Activated CD8-positive, alpha-beta memory T cell treated with anti-CD3 and anti-CD28 coated beads, Interleukin-2, amount 50 U/mL, for 24 hours (primary cell): Measurements from ENCODE around the gene ADCY6.

Source experiments
- DNase-seq: peaks from one replicate; pipeline ENCODE4 v3.0.0-alpha.2; 2020; ENCODE audit errors: extremely low read depth

The ADCY6 gene

DNA sequence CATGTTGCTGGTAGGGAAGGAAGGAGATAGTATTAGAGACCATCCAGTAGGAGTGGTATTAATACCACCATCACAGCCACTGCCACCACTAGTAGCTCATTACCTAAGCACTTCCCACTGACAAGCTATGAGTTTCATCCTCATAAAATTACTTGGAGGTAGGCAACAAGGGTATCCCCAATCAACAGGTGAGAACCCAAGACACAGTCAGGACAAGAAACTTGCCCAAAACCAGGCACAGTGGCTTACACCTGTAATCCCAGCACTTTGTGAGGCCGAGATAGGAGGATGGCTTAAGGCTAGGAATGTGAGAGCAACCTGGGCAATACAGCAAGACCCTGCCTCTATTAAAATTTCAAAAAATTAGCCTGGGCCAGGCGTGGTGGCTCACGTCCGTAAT, 5.5 kb downstream of the ADCY6 start:
- DNase-seq = no peak

DNA sequence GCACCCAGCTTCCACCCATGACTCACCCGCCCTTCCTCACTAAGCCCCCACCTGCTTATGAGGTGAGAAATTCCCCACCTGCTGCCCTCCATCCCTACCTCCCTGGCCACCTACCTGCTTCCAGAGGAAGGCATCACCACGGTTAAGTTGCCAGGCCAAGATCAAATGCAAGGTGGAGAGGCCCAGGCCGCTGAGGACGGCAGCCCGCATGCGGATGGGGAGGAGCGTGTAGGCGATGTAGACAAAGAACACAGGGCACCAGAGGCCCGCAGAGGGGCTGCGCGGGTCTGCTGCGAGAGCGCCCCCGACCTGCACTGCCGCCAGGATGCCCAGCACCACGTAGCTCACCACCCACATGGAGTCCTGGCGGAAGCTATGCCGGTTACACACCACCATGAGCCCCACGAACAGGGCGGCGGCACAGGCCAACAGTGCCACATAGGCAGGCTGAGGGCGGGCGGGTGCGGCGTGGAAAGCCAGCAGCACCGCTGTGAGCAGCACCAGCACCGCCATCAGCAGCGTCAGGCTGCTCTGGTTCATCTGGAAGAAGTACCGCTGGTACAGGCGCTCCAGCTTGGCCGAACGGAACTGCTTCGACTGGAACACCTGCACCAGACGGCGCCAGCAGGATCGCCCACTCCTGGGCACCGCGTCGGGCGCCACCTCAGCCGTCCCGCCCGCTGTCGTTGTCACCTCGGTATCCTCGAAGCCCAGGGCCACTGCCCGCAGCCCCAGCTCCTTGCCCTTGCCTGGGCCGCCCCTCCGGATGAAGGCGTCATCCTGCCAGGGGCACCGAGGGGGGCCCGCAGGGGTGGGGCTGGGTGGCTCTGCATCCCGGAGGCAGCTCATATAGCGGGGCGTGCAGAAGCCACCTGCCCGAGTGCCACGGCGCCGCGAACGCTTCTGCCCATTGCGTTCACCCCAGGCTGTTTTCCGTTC, 6.2 kb downstream of the ADCY6 start:
- no peak for DNase-seq

DNA sequence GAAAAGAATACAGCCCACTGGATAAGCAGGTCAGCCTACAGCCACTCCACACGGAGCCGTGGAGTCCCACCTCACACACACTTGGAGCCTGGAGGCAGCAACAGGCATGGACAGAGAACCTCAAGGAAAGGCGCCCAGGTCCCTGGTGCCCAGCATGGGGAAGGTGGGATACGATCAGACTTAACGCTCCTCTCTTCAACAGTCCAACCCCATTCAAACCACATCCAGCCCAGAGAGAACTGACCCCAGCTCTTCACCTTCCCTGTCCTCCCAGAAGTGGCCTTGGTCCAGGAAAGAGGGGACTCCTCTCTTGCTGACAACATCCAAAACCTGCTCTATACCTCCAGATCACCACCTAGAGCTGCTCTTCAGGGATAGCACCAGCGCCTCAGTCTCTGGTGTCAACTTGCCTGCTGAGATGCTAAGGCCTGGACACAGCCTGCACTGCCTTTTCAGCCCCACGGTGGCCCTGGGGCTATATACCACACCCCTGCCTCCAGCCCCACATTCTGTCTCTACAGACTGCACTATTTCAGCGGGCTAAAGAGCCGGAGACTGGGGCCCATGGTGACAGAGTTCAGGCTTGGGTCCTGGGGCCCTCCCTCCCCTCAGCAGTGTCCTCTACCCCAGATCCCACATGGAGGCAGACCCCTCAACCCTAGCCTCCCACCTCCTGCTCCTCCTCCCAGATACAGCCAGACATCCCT, 7.0 kb downstream of the ADCY6 start:
- DNase-seq = no peak

DNA sequence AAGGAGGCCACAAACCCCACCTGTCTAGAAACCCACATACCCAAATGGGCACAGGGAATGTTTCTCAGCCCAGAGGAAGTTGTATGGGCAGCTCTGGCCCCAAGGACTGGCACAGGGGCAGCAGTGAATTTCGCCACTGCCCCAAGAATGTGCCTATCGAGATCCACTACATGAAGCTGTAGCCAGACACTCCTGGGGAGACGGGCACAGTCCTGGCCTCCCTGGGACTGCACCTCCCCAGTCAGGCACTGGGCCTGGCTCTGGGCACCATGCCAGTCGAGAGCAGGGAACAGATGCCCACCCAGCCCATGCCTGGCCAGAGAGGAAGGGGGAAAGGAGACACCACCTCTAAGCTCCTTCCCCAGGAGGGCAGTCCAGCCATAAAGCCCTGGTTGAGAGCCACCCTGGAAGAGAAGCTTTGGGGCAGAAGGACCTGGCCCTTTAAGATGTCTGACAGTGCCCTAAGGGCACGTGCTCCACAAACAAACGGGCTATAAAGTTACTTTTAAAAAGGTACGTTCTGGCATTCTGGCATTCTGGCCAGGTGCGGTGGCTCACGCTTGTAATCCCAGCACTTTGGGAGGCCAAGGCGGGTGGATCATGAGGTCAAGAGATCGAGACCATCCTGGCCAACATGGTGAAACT, 8.4 kb downstream of the ADCY6 start:
- DNase-seq = no peak

DNA sequence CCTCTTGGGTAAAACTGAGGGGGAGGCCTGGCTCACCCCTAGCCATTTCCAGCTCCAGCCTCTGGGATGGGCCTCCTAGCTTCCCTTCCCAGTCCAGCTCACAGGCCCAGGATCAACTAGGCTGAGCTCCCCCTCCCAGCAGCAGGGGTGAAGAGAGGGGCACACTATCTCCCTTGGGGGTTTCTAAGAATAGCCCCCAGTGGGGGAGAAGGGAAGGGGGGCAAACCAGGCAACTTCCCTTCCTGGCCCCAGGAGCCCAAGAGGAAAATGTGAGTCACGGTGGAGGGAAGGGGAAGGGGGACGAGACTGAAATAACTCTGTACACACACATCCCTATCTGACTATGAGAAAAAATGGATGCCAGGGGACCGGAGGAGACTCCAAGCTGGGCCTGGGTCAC, 9.0 kb downstream of the ADCY6 start:
- no peak for DNase-seq

DNA sequence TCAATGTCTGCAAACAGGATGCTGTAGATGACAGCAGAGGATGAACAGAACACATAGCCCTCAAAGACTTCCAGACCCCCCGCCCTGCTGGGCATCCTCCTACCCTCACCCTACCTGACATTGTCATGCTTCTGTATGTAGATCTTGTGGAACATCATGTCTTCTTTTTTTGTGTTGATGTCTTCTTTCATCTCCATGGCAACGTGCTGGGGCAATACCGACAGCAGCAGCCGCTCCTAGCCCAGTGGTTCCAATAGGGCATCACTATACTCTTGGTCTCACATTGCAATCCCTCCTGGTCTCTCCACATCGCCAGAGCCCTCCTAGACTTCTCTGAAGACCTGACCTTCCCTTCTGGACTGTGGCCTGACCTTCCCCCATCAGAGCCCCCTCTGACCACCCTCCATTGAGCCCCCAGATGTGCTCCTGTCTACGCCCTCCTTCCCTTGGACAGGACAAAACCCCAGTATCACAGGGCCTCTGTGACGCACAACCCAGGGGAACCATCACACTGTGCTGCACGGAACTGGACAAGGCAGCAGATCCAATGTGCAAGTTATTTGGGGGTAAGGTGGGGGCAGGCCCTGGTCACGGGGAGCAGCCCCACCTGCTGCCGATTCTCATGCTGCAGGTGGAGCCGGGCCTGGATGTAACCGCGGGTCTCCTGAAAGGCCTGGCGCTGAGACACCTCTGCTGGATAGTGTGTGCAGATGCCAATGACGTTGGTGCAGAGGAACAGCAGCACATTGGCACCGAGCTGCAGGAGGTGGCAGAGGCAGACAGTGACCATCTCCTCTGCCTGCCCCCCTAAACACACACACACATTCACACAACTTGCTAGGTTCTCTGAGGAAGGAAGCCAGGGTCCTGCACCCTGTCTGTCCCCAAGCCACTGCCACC, 11.1 kb downstream of the ADCY6 start:
- no peak for DNase-seq

DNA sequence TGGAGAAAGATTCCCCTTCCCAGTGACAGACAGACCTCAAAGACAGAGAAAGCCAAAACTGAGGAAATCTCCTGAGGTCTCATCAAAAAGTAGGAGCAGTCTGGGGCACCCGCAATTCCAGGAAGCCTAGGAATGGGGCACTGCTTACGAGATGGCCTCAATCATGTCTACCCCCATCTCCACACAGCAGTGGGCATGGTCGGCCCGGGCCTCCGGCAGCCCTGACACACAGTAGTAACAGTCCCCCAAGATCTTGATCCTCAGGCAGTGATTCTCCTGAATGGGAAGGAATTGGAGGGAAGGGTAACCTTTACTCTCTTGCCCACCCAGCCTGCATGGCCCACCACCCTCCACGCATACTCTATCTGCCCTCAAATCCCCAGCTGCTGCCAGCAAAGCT, 11.9 kb downstream of the ADCY6 start:
- DNase-seq = no peak

DNA sequence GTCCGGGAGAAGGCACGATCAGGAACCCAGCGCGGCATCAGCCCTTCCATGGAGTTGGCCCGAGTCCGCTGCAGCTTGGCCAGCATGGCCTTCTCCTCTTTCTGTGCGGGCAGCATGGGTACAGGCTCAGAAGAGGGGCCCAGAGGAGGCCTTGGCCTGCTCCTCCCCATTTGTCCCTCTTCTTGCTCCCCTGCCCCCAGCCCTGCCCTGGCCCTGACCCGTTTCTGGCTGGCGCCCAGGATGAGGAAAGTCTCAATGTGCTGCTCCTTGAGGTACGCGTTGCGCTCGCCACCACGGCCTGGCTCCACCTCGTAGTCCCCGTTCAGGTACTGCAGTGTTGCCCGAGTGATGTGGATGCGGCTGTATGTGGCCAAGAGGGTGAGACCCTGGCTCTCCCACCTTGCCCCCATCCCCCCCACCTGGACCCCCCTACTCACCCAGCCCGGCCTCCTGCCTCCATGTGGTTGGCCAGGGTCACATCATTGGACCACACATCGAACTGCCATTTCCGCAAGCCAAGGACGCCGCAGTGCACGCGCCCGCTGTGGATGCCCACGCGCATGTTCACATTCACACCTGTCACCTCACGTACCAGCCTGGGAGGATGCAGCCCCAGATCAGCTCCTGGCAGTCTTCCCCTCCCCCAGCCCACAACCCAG, 12.8 kb downstream of the ADCY6 start:
- DNase-seq = no peak

DNA sequence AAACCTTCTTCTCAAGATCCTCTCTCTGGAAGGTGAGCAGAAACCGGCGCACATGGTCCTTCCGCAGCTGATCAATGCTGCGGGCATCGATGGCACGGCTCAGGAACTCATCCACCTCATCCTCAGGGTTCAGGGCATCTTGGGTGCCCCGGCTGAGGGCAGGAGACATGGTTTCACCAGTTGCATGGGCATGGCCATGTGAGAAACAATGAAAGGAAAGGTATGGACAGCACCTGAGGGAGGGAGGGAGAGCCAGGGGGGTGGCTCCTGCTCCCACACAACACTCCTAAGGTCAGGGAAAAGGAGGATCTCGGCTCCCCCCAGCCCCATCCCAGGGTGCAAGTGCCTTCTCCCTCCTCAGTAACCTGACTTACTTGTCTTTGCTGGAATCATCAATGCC, 13.6 kb downstream of the ADCY6 start:
- DNase-seq = no peak

DNA sequence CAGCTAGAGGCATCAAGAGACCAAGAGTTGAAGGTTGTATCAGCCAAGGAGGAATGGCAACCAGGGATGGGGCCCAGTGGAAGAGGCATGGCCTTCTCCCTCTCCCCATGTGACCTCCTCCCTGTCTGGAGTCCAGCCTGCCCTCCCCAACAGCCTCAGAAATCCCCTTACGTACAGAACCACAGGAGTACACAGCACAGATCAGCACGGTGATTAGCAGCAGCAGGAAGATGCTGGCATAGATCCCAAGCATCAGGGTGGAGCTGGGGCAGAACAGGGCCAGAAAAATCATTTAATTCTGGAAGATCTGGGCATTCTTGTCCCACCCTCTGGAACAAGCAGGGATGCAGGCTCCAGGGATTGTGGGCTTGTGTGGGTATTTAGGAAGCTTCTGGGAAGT, 14.4 kb downstream of the ADCY6 start:
- no peak for DNase-seq

DNA sequence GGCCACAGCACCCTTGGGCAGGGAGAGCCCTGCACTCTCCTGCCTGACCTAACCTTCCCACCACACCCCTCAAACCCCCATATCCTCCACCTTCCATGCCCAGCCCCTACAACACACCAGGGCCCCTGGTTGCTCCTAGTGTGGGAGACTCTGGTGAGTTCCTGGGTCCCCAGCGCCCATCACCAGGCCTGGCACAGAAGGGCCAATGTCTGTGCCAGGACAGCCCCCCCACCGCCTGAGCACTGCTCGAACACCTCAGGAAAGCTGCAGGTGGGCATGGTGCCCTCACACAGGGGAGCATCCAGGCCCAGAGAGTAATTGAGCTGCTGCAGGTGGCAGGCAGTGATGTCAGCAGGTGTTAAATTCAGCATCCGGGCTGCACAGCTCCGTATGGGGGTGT, 15.2 kb downstream of the ADCY6 start:
- DNase-seq = no peak

DNA sequence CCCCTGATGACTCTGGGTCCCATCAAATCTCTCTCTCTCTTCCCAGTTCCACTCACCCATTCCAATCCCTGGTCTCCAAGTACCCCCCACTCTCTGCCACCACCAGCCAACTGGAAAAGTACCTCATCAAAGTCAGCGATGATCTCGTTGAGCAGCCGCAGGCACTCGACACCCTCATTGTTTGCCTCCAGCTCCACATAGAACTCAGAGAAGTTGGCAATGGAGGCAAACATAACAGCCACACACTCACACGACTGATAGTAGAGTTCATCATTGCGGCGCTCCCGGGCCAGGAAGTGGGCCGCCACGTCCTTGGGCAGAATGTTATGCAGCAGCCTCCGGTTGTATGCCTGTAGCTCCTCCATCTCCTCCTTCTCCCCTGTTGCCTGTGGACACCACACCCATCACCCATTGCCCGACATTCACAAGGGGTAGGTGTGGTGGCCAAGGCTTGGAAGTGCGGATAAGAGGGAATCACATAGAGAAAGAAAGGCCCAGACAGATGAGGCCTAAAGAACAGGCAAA, 17.2 kb downstream of the ADCY6 start:
- DNase-seq = no peak

DNA sequence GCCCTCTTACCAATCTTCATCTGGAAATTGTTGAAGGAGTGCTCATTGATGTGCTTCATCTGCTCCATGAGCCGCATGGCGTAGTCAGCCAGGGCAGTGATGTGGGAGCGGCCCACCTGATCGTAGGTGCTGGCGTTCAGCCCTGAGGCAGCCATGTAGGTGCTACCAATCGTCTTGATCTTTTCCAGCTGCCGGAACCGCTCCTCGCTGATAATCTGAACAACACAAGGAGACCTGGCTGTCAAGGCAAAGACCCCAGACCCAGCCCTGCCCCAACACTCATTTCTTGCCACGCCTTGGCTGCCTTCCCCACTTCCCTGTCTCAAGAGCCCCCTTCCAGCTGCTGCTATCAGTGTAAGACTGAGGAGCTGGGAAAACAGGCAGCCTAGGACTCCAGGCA, 18.1 kb downstream of the ADCY6 start:
- no peak for DNase-seq

DNA sequence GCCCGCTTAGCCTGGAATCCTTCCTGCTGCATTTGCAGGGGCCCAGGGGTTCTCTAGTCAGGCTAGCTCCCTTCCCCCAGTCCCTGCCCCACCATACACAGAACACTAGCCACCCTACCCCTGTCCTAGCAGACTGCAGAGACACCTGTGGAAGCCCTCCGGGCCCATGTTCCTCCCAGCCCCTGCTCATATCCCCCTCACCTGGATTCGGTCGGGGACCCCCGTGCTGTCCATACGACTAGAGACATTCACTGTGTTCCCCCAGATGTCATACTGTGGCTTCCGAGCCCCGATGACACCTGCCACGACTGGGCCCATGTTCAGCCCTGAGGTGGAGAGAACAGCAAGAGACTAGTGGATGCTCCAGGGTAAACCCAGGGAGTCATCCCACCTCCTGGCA, 20.2 kb downstream of the ADCY6 start:
- no peak for DNase-seq

DNA sequence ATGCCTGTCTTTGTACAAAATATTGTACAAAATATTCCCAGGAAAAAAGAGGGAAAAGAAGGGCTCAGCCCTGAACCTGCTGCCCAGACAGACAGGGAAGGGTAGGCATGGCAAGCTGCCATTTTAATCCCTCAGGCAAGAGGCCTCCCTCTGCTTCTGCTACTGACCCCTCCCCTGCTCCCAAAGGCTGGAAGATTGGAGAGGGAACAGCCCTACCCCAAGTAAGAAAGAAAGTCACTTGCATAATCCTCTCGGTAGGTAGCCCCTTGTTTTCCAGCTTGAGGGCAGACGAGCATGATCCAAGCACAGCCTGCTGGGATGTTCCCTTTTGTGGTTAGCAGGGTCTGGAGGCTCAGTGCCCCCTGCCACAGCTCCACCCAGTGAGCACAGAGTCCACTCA, 20.7 kb downstream of the ADCY6 start:
- DNase-seq = no peak

DNA sequence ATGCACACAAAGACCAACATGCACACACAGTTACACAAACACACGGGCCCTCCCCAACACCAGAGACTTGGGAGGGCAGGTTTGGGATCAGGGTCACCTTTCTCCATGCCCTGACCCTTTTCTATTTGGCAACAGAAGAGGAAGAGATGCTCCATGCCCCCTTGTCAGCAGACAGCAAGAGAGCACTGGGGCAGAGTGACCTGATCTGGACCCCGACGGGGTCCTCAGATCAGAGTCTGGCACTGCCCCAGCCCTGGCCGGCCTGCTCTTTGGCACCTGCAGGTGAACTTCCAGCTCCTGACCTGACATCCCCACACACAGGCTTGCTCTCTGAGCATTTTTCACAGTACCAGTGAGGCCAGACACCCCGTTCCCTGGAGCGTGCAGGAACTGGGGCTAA, 21.4 kb downstream of the ADCY6 start:
- DNase-seq = no peak

DNA sequence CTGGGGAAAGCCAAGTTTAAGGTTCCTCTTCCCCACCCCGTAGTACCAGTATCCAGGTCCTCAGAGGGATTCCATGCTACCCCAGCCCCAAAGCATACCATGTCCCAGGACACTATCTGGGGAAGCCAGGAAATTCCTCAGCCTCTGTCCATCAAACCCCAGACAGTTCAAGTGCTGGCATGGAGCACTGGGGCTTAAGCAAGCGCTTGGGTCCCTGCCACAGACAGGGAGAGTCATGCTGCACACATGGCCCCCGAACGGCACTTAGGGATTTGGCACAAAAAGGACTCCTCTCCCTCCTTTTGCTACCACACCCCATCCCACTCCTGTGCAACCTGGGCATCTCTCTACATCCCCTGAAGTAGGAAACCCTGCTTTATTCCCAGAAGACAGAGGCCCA, 21.8 kb downstream of the ADCY6 start:
- no peak for DNase-seq

DNA sequence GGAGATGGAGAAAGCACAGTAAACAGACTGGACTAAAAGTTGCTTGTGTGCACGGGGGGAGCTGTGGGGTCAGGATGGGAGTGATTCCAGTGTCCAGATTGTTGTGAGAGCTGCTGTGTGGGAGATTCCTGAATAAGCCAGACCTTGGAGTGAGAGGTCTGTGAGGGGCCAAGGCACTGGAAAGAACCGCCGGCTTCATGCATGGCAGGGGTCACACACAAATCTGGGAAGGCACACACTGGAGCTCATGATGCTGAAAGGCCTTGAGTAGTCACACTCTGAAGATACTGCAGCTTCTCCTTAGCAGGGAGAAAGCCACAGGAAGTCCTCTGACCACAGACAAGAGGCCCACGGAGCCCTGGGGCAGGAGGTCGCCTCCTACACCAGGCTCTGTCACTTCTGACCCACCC, 23.1 kb downstream of the ADCY6 start:
- no peak for DNase-seq

DNA sequence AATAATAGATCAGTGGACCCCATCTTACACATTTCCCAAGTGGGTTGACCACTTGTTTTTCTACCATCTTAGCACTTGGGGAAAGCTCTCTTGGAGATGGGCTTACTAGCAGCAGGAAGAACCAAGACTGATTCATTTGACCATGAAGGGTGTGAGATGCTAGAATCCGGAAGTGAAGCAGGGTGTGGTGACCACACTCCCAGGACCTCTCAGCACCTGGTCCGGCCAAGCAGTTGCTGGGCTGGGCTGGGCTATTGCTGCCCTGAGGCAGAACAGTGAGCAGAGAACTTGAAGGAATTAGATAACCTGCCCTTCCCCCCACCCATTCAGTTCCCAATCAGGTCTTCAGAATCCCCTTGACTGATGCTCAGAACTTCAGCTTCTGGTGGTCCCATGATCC, 24.4 kb downstream of the ADCY6 start:
- no peak for DNase-seq

DNA sequence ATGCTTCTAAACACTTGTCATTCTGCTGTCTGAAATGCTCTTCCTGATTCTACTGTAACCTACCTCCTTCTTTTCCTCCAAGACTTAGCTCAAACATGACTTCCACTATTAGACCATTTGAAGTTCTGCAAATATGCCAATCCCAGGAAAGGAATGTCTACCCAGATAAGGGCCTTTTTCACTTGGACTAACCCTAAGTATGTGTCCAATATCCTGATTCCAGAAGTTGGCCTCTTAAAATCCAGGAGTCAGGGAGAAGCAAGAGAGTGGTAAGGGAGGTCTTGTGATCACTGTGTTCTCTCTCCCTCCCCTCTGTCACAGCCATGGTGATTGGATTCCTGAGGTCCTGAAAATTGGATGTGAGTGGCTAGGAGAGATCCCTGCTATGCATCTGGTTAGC, 30.2 kb downstream of the ADCY6 start:
- no peak for DNase-seq

DNA sequence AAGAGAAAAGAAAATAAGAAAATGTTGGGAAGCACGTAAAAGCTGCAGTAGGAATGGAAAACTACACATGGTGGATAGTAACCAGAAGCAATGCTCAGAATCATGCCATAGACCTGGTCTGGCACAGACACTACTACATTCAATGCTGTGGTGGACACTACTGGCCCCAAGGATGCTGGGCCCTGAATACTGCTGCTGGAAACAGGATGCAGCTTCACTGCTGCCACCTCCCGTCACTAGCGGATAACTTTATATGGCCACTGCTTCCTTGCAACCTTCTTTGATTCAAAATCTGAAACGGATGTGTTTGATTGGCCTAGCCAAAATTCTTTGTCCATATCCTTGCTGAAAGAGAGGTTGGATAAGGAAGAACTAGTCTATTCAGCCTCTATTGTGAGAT, 30.7 kb downstream of the ADCY6 start:
- no peak for DNase-seq
